ENCODE measurements around the gene PHRF1. TPM values are rescaled to one million over a fixed set of nuclear protein-coding genes. Genes with fewer than 3 reads are reported as not detected.
A peak's percentile ranks its signal among the peaks of the same experiment; 100 is the strongest.

The PHRF1 gene
- total RNA-seq, 2 experiments from 2014 or later: 25.6 to 26.1 TPM

- Mint-ChIP-seq H3K27ac (no peak overlapping the region), H3K4me3 (peak overlapping the region; percentile 84), H3K36me3 (ENCODE audit: low read depth) (peaks cover 3% of the 10 kb centered on the region), H3K4me1 (ENCODE audit: low read depth) (peaks cover 12% of the 10 kb centered on the region), H3K27me3 (ENCODE audit: low read depth) (no peaks in the 10 kb centered on the region), H3K9me3 (no peaks in the 10 kb centered on the region)
- intact Hi-C loops (cut with micrococcal nuclease): loop anchor here (5.0 kb wide), 1 partner anchor 235 kb away; the partner anchor contains the start of gene SLC25A22
- no peak for DNase-seq
- CTCF ChIA-PET: no interaction called here
Measured at GRCh38 chr11:562046-562645, 14.1 kb upstream of the PHRF1 start.

GRCh38 chr11:563066-563811, 13.0 kb upstream of the PHRF1 start:
- CTCF ChIA-PET: interaction anchor here (0.7 to 3.8 kb wide), 2 partner anchors 8 to 13 kb away, joined by 3 to 18 read pairs; no protein-coding TSS in a partner anchor
- Mint-ChIP-seq H3K27ac (no peak overlapping the region), H3K4me3 (no peak overlapping the region), H3K9me3 (no peaks in the 10 kb centered on the region), H3K36me3 (ENCODE audit: low read depth) (peaks cover 3% of the 10 kb centered on the region), H3K27me3 (ENCODE audit: low read depth) (no peaks in the 10 kb centered on the region), H3K4me1 (ENCODE audit: low read depth) (peaks cover 12% of the 10 kb centered on the region)
- intact Hi-C loops (cut with micrococcal nuclease): loop anchor here (5.0 kb wide), 1 partner anchor 234 kb away; the partner anchor contains the start of gene SLC25A22
- no peak for DNase-seq

- Mint-ChIP-seq H3K27ac (no peak overlapping the region), H3K4me3 (no peak overlapping the region), H3K9me3 (no peaks in the 10 kb centered on the region), H3K27me3 (ENCODE audit: low read depth) (no peaks in the 10 kb centered on the region), H3K4me1 (ENCODE audit: low read depth) (peaks cover 12% of the 10 kb centered on the region), H3K36me3 (ENCODE audit: low read depth) (peaks cover 3% of the 10 kb centered on the region)
- intact Hi-C loops (cut with micrococcal nuclease): loop anchor here (5.0 kb wide), 1 partner anchor 233 kb away; the partner anchor contains the start of gene SLC25A22
- CTCF ChIA-PET: interaction anchor here (0.7 to 3.8 kb wide), 2 partner anchors 9 to 13 kb away, joined by 3 to 18 read pairs; no protein-coding TSS in a partner anchor
- no peak for DNase-seq
Measured at GRCh38 chr11:563812-564578, 12.3 kb upstream of the PHRF1 start.

GRCh38 chr11:565921-566509, 10.3 kb upstream of the PHRF1 start:
- H3K27ac Mint-ChIP-seq: no peak overlapping the region
- H3K4me1 Mint-ChIP-seq (ENCODE audit: low read depth): peaks cover 8% of the 10 kb centered on the region
- CTCF ChIA-PET: interaction anchor here (0.7 to 3.8 kb wide), 3 partner anchors 11 to 116 kb away, joined by 3 to 18 read pairs (median 4); no protein-coding TSS in a partner anchor
- H3K4me3 Mint-ChIP-seq: no peak overlapping the region
- H3K27me3 Mint-ChIP-seq (ENCODE audit: low read depth): no peaks in the 10 kb centered on the region
- H3K36me3 Mint-ChIP-seq (ENCODE audit: low read depth): peaks cover 3% of the 10 kb centered on the region
- H3K9me3 Mint-ChIP-seq: no peaks in the 10 kb centered on the region
- intact Hi-C loops (cut with micrococcal nuclease): no loop called here
- DNase-seq: no peak

- H3K36me3 Mint-ChIP-seq (ENCODE audit: low read depth): peaks cover 3% of the 10 kb centered on the region
- H3K4me1 Mint-ChIP-seq (ENCODE audit: low read depth): peaks cover 2% of the 10 kb centered on the region
- intact Hi-C loops (cut with micrococcal nuclease): no loop called here
- no peaks in the 10 kb centered on the region for H3K27me3 Mint-ChIP-seq (ENCODE audit: low read depth)
- H3K27ac Mint-ChIP-seq: no peak overlapping the region
- no peak for DNase-seq
- CTCF ChIA-PET: no interaction called here
- no peaks in the 10 kb centered on the region for H3K9me3 Mint-ChIP-seq
- peak overlapping the region; percentile 74 for H3K4me3 Mint-ChIP-seq
Measured at GRCh38 chr11:567011-567628, 9.2 kb upstream of the PHRF1 start.

GRCh38 chr11:567629-568292, 8.5 kb upstream of the PHRF1 start:
- Mint-ChIP-seq H3K9me3 (no peaks in the 10 kb centered on the region), H3K27ac (no peak overlapping the region), H3K27me3 (ENCODE audit: low read depth) (no peaks in the 10 kb centered on the region), H3K36me3 (ENCODE audit: low read depth) (peaks cover 3% of the 10 kb centered on the region), H3K4me3 (peak overlapping the region; percentile 74), H3K4me1 (ENCODE audit: low read depth) (peaks cover 2% of the 10 kb centered on the region)
- intact Hi-C loops (cut with micrococcal nuclease): loop anchor here (1.0 to 2.0 kb wide), 3 partner anchors 7 to 21 kb away; partner anchors contain the start of genes LMNTD2, PHRF1 and RASSF7
- CTCF ChIA-PET: no interaction called here
- no peak for DNase-seq

GRCh38 chr11:568306-569157, 7.7 kb upstream of the PHRF1 start:
- peak; percentile 89 for DNase-seq
- H3K9me3 Mint-ChIP-seq: no peaks in the 10 kb centered on the region
- peaks cover 2% of the 10 kb centered on the region for H3K36me3 Mint-ChIP-seq (ENCODE audit: low read depth)
- H3K4me3 Mint-ChIP-seq: peak overlapping the region; percentile 71
- H3K27me3 Mint-ChIP-seq (ENCODE audit: low read depth): no peaks in the 10 kb centered on the region
- H3K27ac Mint-ChIP-seq: no peak overlapping the region
- intact Hi-C loops (cut with micrococcal nuclease): loop anchor here (1.0 to 2.0 kb wide), 3 partner anchors 8 to 20 kb away; partner anchors contain the start of genes LMNTD2, PHRF1 and RASSF7
- H3K4me1 Mint-ChIP-seq (ENCODE audit: low read depth): peaks cover 2% of the 10 kb centered on the region
- CTCF ChIA-PET: no interaction called here

GRCh38 chr11:569158-569885, 6.9 kb upstream of the PHRF1 start:
- intact Hi-C loops (cut with micrococcal nuclease): loop anchor here (2.0 kb wide), 1 partner anchor 19 kb away; no protein-coding TSS in a partner anchor
- Mint-ChIP-seq H3K27me3 (ENCODE audit: low read depth) (no peaks in the 10 kb centered on the region), H3K36me3 (ENCODE audit: low read depth) (no peaks in the 10 kb centered on the region), H3K4me1 (ENCODE audit: low read depth) (peaks cover 7% of the 10 kb centered on the region), H3K27ac (no peak overlapping the region), H3K9me3 (no peaks in the 10 kb centered on the region), H3K4me3 (peak overlapping the region; percentile 71)
- CTCF ChIA-PET: no interaction called here
- no peak for DNase-seq

- H3K36me3 Mint-ChIP-seq (ENCODE audit: low read depth): no peaks in the 10 kb centered on the region
- CTCF ChIA-PET: no interaction called here
- H3K4me1 Mint-ChIP-seq (ENCODE audit: low read depth): peaks cover 16% of the 10 kb centered on the region
- no peak for DNase-seq
- no peak overlapping the region for H3K4me3 Mint-ChIP-seq
- H3K27ac Mint-ChIP-seq: no peak overlapping the region
- no peaks in the 10 kb centered on the region for H3K9me3 Mint-ChIP-seq
- intact Hi-C loops (cut with micrococcal nuclease): no loop called here
- peaks cover 6% of the 10 kb centered on the region for H3K27me3 Mint-ChIP-seq (ENCODE audit: low read depth)
Measured at GRCh38 chr11:571802-572185, 4.5 kb upstream of the PHRF1 start.

- intact Hi-C loops (cut with micrococcal nuclease): no loop called here
- CTCF ChIA-PET: no interaction called here
- no peaks in the 10 kb centered on the region for H3K9me3 Mint-ChIP-seq
- no peak overlapping the region for H3K27ac Mint-ChIP-seq
- H3K36me3 Mint-ChIP-seq (ENCODE audit: low read depth): peaks cover 2% of the 10 kb centered on the region
- no peak overlapping the region for H3K4me3 Mint-ChIP-seq
- peaks cover 26% of the 10 kb centered on the region for H3K4me1 Mint-ChIP-seq (ENCODE audit: low read depth)
- no peak for DNase-seq
- H3K27me3 Mint-ChIP-seq (ENCODE audit: low read depth): peaks cover 6% of the 10 kb centered on the region
Measured at GRCh38 chr11:573146-573759, 3.0 kb upstream of the PHRF1 start.

All from activated naive CD4-positive, alpha-beta T cell treated with anti-CD3 and anti-CD28 coated beads for 36 hours (primary cell).